Left kidney (tissue), 2 donors: ENCODE results near the gene ITGB3BP. TPM values are rescaled to one million over a fixed set of nuclear protein-coding genes. Genes with fewer than 3 reads are reported as not detected.
"Not testable (repeated sequence)": the region's sequence is repeated elsewhere in the genome, so short reads cannot be mapped to it uniquely, and the experiment has no call there.

Source experiments
- DNase-seq: peaks from one replicate; pipeline ENCODE4 v3.0.0-alpha.2; 2013
- polyA plus RNA-seq: library from polyadenylated mRNA; unstranded; fragments of 120-200 nt; gene quantifications from one replicate; pipeline ENCODE4 v1.2.1, GENCODE V29; 2013; ENCODE audit not compliant: insufficient read length

The ITGB3BP gene
- polyA plus RNA-seq, 1 donor = 84.2 TPM

DNA sequence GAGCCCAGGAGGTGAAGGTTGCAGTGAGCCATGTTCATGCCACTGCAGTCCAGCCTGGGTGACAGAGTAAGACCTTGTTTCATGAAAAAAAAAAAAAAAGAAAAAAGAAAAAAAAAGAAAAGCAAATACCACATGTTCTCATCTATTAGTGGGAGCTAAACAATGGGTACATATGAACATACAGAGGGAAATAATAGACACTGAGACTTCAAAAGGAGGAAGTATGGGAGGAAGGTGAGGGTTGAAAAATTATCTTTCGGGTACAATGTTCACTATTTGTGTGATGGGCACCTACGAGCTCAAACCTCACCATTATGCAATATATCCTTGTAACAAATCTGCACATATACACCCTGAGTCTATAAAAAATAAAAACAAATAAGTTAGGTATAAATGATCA lies 6.4 kb downstream of the ITGB3BP start:
- DNase-seq = no peak

DNA sequence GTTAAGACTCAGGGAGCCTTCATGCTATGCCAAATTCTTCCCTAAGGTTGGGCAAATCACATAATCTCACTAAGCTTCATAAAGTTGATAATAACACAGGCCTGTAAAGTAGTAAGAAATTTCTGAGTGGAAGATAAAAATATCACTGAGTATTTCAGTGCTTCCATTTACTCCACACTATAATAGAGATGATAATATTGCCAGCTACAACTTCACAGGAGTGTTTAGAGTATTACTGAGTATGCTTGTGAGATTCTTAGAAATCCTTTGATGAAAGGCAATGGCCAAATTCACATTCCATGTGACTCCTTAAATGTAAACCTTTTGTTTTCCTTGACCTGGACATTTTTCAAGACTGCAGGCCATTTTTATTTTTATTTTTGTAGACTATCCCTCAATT lies 10.4 kb downstream of the ITGB3BP start:
- DNase-seq = no peak

GRCh38 chr1:63509718-63510117 lies 13.3 kb downstream of the ITGB3BP start:
- no peak for DNase-seq

DNA sequence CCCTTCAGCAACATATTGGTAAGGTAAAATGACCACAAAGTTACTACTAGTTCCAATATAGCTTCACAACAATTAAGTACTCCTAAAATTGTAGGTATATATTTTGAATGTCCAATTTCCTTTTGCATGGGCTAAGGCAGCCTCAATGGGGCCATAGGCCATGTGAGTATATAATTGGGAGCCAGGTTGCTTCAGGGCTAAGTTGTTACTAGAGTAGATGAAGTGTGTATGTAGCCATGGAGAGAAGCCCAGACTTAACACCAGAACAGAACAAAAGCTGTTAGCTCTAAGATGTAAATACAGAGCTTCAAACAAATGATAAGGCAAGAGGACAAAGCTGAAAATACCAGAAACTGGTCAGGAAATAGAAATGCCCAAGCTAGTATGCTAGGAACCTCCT lies 16.2 kb downstream of the ITGB3BP start:
- DNase-seq = no peak

GRCh38 chr1:63501256-63501655 lies 21.8 kb downstream of the ITGB3BP start:
- DNase-seq = no peak

DNA sequence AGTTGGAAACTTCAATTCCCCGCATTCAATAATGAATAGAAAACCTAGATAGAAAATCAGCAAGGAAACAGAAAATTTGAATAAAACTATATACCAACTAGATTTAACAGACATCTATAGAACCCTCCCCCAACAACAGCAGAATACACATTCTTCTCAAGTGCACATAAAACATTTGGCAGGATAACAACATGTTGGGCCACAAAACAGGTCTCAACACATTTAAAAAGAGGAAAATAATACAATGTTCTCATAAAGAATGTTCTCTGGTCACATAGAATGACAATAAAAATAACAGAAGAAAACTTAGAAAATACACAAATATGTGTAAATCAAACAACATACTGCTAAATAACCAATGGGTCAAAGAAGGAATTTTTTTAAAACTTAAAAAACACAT lies 24.9 kb downstream of the ITGB3BP start:
- DNase-seq = no peak

- no peak for DNase-seq
Observed at GRCh38 chr1:63497577-63497976, 25.4 kb downstream of the ITGB3BP start.

DNA sequence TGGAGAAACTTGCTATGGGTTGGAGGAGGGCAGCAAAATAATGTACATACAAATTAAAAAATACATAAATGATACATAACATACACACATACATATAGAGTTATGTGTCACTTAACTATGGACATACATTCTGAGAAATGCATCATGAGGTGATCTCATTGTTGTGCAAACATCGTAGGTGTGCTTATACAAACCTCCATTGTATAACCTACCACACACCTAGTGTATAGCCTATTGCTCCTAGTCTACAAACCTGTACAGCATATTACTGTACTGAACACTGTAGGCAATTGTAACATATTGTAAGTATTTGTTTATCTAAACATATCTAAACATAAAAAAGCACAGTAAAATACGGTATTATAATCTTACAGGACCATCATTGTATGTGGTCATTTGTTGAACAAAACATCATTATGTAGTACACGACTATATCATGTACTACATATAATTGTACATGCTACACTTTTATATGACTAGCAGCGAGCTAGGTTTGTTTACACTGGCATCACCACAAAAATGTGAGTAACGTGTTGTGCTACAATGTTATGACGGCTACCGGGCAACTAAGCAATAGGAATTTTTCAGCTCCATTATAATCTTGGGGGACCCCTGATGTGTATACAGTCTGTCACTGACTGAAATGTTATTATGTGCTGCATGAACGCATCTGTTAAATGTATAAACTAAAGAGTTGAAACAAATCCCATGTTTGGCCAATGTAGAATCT lies 35.5 kb downstream of the ITGB3BP start:
- DNase-seq = no peak

GRCh38 chr1:63486629-63487028 lies 36.4 kb downstream of the ITGB3BP start:
- no peak for DNase-seq

DNA sequence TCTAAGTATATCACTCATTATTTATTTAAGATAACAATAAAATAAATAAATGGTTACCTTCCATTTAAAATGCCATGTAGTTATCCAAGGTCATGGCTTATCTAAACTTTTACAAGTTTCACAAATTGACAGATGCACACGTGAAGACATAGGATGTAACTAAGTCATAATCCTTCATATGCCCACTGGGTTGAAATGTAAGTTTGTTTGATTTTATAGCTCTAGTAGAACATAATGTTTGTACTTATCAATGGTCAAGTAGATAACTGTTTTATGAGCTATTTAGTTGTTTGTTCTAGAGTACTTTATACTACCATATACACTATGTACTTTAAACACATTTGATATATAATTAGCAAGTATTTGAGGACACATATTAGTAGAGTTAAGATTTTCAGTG lies 43.0 kb downstream of the ITGB3BP start:
- no peak for DNase-seq

DNA sequence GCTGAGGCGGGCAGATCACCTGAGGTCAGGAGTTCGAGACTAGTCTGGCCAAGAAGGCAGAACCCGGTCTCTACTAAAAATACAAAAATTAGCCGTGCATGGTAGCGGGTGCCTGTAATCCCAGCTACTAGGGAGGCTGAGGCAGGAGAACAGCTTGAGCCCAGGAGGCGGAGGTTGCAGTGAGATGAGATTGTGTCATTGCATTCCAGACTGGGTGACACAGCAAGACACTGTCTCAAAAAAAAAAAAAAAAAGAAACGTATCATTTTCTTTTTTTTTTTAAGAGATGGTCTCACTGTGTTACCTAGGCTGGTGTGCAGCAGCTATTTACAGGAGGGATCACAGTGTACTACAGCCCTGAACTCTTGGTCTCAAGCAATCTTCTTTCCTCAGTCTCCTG lies 47.3 kb downstream of the ITGB3BP start:
- no peak for DNase-seq

DNA sequence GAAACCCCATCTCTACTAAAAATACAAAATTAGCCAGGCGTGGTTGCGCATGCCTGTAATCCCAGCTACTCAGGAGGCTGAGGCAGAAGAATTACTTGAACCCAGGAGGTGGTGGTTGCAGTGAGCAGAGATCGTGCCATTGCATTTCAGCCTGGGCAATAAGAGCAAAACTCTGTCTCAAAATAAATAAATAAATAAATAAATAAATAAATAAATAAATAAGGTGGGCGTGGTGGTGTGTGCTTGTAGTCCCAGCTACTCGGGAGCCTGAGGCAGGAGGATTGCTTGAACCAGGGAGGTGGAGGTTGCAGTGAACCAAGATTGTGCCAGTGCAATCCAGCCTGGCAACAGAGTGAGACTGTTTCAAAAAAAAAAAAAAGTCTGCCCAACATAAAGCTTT lies 54.3 kb downstream of the ITGB3BP start:
- DNase-seq = not testable (repeated sequence)

- DNase-seq = no peak
Observed at GRCh38 chr1:63466759-63467158, 56.3 kb downstream of the ITGB3BP start.

GRCh38 chr1:63466181-63466580 lies 56.8 kb downstream of the ITGB3BP start:
- DNase-seq = no peak

DNA sequence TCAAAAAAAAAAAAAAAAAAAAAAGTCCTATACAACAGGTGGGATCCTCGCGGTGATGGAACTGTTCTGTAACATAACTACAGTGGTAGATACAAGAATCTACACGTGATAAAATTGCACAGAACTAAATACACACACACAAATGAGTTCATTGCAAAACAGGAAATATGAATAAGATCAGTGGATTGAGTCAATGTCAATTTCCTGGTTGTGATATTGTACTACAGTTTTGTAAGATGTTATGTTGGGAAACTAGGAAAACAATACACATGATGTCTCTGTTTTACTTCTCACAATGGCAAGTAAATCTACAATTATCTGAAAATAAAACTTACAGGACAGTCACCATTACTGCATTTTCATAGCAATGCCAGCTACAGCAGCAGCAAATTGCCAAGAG lies 59.8 kb downstream of the ITGB3BP start:
- DNase-seq = no peak

DNA sequence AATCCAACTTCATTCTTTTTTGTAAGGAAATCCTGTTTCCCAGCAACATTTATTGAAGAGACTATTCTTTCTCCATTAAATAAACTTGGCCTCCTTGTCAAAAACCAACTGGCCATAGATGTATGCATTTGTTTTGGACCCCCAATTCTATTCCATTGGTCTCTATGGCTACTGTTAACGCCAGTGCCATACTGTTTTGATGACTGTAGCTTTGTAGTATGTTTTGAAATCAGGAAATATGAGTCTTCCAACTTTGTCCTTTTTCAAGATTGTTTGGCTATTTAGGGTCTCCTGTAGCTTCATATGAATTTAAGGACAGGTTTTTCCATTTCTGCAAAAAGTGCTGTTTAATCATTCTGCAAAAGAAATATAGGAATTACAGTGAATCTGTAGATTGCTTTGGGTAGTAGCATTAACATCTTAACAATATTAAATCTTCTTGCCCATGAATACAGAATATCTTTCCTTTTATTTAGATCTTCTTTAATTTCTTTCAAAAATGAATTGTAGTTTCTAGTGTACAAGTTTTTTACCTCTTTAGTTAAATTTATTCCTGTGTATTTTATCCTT lies 61.3 kb downstream of the ITGB3BP start:
- no peak for DNase-seq

GRCh38 chr1:63458750-63459149 lies 64.3 kb downstream of the ITGB3BP start:
- DNase-seq = no peak

- DNase-seq = no peak
Observed at GRCh38 chr1:63454269-63454668, 68.8 kb downstream of the ITGB3BP start.

DNA sequence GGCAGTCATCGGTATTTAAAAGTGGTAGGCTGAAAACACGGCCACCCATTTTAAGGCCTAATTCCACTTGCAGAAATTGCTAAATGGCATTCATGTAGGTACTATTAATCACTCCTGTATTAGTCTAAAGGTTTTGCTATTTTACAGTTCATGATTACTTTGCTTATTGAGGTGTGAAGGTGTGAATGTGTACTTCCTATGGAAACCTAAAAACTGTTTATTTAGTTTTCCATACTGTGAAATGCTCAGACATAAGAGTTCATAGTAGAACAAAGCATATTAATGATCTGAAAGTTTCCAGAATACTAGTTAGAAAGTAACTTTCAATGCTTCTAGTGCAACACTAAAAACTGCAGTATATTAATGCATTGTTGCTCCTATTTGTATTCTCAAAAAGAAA lies 69.8 kb downstream of the ITGB3BP start:
- DNase-seq = no peak

DNA sequence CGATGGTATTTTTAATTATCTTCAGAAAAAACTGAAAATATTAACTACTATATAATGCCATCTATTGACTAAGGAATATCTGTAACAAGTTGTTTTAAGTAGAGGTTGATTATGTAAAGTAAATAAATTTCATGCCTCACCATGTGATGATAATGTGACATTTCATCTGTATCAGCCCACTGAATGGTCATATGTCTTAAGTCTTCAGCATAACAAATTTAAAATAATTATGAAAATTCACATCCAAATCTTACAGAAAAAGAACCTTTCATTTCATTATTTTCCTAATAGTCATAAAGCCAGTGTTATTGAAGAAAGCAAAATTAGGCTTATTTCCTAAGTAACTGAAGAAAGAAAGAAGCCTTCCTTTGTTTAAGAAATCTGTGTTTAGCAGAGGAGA lies 72.6 kb downstream of the ITGB3BP start:
- DNase-seq = no peak

- no peak for DNase-seq
Observed at GRCh38 chr1:63448731-63449246, 74.2 kb downstream of the ITGB3BP start.

- DNase-seq = no peak
Observed at GRCh38 chr1:63442141-63442475, 80.9 kb downstream of the ITGB3BP start.

GRCh38 chr1:63435161-63435560 lies 87.9 kb downstream of the ITGB3BP start:
- no peak for DNase-seq

GRCh38 chr1:63429281-63429680 lies 93.7 kb downstream of the ITGB3BP start:
- DNase-seq = no peak
